ENCODE results near the gene ITGA1.
"Not testable (repeated sequence)": the region's sequence is repeated elsewhere in the genome, so short reads cannot be mapped to it uniquely, and the experiment has no call there.

The ITGA1 gene

DNA sequence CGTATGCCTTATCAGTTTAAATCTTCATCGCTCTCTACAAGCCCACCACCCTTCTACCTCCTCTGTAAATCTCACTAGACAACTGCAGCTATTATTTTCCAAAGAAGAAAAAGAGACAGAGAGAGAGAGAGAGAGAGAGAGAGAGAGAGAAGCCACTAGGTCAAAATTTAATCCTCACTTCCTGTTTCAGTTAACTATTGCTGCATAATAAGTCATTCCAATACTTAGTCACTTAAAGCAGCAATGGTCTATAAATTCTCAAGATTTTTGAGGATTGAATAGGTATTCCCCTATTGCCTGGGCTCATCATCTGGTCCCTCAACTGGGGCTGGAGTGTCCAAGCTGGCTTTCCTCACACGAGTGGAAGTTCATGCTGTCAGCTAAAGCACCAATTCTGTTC, 68.8 kb downstream of the ITGA1 start:
- TF ChIP-seq TAF1 (IDR thresholded peaks at IDR 0.05; ENCODE audit: borderline replicate concordance, low read depth, low read length) (no peak), POLR2AphosphoS5 (IDR thresholded peaks at IDR 0.05; ENCODE audit: low read depth, low read length) (no peak), POLR2A (IDR thresholded peaks at IDR 0.05; ENCODE audit: low read depth, low read length) (no peak)
- DNase-seq (ENCODE audit: insufficient read length) = no peak
- FAIRE-seq = no peak

DNA sequence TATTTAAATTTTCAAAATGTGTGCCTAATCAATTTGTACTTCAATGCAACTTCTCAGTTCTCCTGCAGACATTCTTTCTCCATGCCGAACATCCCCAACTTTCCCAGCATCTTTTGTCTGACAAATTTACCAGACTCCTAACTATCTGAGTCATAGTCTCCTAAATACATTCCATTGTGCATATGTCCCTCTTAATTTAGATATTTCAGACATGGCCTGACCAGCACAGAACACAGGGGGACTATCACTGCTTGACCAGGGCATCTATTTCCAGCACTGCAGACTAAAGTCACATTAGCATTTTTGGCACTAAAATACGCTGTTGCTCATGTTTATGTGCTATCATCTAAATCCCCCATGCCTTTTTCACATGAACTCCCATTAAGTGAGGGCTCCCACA, 71.9 kb downstream of the ITGA1 start:
- FAIRE-seq = no peak
- TF ChIP-seq TAF1 (IDR thresholded peaks at IDR 0.05; ENCODE audit: borderline replicate concordance, low read depth, low read length) (no peak), POLR2A (IDR thresholded peaks at IDR 0.05; ENCODE audit: low read depth, low read length) (no peak), POLR2AphosphoS5 (IDR thresholded peaks at IDR 0.05; ENCODE audit: low read depth, low read length) (no peak)
- DNase-seq (ENCODE audit: insufficient read length) = no peak

DNA sequence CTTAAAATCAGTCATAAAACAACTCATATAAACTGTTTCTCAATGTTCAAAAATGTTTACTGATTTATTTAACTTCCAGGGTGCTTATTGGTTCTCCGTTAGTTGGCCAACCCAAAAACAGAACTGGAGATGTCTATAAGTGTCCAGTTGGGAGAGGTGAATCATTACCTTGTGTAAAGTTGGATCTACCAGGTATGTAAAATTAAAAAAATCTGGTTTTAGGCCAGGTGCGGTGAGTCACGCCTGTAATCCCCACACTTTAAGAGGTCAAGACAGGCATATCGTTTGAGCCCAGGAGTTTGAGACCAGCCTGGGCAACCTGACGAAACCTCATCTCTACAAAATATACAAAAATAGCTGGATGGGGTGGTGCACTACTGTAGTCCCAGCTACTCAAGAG, 73.7 kb downstream of the ITGA1 start:
- TF ChIP-seq TAF1 (IDR thresholded peaks at IDR 0.05; ENCODE audit: borderline replicate concordance, low read depth, low read length) = no peak
- no peak for TF ChIP-seq POLR2A (IDR thresholded peaks at IDR 0.05; ENCODE audit: low read depth, low read length)
- FAIRE-seq (no peak), DNase-seq (ENCODE audit: insufficient read length) (no peak)

DNA sequence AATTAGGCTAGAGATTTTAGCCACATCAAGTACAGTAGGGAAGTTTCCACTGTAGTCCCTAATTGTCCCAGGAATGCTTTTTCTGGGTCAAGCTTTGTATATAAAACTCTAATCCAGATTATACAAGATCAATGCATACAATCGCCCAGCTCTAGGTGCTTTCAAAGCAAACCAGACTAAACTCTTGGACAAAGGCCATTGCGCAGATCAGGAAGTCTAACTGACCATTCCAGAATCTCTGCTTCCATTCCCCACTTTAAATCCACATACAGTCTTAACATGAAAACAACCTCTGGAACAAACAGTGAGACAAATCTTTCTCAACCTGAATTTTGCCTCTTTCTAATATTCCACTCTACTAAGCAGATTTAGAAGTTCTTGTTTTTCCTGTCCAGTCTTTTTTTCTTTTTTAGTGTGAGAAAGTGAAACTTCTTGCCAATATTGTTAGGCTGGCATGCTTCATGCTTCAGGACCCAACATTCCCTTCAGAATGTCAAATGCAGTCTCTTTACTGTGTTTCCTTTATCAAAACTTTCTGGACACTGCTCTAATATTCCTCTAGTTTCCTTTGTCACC, 76.1 kb downstream of the ITGA1 start:
- TF ChIP-seq TAF1 (IDR thresholded peaks at IDR 0.05; ENCODE audit: borderline replicate concordance, low read depth, low read length) (no peak), POLR2A (IDR thresholded peaks at IDR 0.05; ENCODE audit: low read depth, low read length) (no peak)
- DNase-seq (ENCODE audit: insufficient read length) = no peak
- FAIRE-seq = no peak

DNA sequence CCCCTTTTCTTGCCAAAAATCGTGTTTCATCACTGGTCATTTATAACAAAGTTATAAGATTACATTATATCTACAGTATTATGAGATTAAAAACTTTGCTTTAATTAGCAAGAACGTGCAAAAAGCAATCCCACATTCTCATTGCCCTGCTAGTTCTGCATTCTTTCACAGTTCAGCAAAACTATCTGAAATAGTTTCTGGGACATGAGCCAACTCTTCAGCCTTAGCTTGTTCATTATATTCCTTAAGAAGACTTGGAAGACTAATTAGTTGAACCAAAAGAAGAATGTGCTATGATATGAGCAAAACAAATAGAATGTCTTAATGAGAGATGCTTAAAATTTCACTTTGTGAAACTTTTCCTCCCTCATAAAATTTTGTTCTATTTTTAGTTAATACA, 76.7 kb downstream of the ITGA1 start:
- no peak for TF ChIP-seq POLR2A (IDR thresholded peaks at IDR 0.05; ENCODE audit: low read depth, low read length)
- no peak for TF ChIP-seq POLR2AphosphoS5 (IDR thresholded peaks at IDR 0.05; ENCODE audit: low read depth, low read length)
- no peak for TF ChIP-seq TAF1 (IDR thresholded peaks at IDR 0.05; ENCODE audit: borderline replicate concordance, low read depth, low read length)
- FAIRE-seq (no peak), DNase-seq (ENCODE audit: insufficient read length) (no peak)

DNA sequence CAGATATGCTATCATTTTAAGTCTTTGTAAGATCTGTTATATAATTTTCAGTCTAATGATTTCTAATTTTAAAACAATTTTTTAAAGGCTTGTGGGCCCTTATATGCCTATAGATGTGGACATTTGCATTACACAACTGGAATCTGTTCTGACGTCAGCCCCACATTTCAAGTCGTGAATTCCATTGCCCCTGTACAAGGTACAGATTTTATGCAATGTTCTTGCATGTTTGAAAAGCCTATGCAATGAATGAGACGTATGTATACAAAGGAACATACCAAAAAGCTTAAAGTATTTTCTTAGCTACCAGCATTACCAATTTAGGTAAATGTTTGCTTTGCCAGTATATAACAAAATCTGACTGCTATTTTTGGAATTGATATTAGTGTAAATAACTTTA, 77.2 kb downstream of the ITGA1 start:
- DNase-seq (ENCODE audit: insufficient read length) (no peak), FAIRE-seq (no peak)
- TF ChIP-seq POLR2AphosphoS5 (IDR thresholded peaks at IDR 0.05; ENCODE audit: low read depth, low read length) = no peak
- no peak for TF ChIP-seq POLR2A (IDR thresholded peaks at IDR 0.05; ENCODE audit: low read depth, low read length)
- no peak for TF ChIP-seq TAF1 (IDR thresholded peaks at IDR 0.05; ENCODE audit: borderline replicate concordance, low read depth, low read length)

DNA sequence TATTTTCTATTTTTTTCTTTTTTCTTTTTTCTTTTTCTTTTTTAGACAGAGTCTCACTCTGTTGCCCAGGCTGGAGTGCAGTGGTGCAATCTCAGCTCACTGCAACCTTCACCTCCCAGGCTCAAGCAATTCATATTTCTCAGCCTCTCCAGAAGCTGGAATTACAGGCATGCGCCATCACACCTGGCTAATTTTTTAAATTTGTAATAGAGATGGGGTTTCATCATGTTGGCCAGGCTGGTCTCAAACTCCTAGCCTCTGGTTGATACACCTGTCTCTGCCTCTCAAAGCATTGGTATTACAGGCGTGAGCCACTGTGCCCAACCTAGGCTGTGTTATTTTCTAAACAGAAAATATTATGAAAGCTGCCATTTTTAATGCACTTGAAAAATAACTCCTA, 78.3 kb downstream of the ITGA1 start:
- not testable (repeated sequence) for DNase-seq (ENCODE audit: insufficient read length); FAIRE-seq

DNA sequence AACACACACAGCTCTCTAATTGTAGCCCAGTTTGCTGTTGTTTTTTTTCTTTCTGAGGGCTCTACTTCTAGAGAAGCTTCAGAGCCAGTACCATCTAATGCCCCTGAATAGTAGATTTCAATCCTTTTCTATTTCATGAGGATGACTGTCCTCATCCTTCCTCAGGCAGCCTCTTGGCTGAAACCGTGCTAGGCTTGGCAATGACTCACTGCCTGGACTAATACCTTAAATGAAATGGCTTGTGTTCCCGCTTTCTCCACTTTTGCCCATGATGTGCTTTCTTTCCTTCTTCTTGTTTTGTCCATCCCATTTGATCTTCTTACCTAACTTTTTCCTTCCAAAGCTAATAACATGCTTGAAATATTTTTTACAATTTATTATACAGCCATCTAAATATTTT, 80.1 kb downstream of the ITGA1 start:
- TF ChIP-seq TAF1 (IDR thresholded peaks at IDR 0.05; ENCODE audit: borderline replicate concordance, low read depth, low read length) (no peak), POLR2AphosphoS5 (IDR thresholded peaks at IDR 0.05; ENCODE audit: low read depth, low read length) (no peak), POLR2A (IDR thresholded peaks at IDR 0.05; ENCODE audit: low read depth, low read length) (no peak)
- DNase-seq (ENCODE audit: insufficient read length) (no peak), FAIRE-seq (no peak)

DNA sequence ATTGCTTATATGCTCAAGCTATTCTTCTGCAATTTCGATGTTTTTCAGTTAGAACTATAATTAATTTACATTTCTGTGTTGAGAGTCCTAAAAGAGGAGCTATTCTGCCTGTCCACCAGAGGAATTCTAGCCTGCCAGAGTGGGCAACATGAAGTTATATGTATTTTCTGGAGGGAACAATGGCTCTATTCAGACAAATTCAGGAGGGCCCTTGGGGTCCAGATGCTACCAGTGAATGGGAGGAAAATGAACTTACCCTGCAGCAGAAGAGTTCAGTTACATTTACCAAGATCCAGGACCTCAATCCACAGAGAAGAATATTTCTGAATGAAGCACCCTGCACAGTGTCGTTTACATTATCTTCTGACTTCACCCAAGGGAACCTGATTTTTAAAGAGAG, 80.7 kb downstream of the ITGA1 start:
- TF ChIP-seq TAF1 (IDR thresholded peaks at IDR 0.05; ENCODE audit: borderline replicate concordance, low read depth, low read length) (no peak), POLR2A (IDR thresholded peaks at IDR 0.05; ENCODE audit: low read depth, low read length) (no peak), POLR2AphosphoS5 (IDR thresholded peaks at IDR 0.05; ENCODE audit: low read depth, low read length) (no peak)
- FAIRE-seq (no peak), DNase-seq (ENCODE audit: insufficient read length) (no peak)

DNA sequence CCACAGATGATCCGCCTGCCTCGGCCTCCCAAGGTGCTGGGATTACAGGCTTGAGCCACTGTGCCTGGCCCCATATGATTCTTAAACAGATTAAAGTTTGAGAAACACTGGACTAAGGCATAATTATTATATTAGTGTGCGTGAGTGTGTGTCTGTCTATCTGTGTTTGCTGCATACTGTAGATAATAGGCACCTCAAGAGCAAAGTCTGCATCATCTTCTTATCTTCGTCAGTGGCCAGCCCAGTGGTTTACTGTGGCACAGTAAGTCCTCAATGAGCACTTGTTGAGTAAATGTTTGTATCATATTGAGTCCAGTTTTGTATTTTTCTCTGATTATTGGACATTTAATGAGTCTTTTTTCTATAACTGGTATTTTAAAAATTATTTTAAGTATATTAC, 81.7 kb downstream of the ITGA1 start:
- no peak for TF ChIP-seq POLR2A (IDR thresholded peaks at IDR 0.05; ENCODE audit: low read depth, low read length)
- no peak for TF ChIP-seq TAF1 (IDR thresholded peaks at IDR 0.05; ENCODE audit: borderline replicate concordance, low read depth, low read length)
- TF ChIP-seq POLR2AphosphoS5 (IDR thresholded peaks at IDR 0.05; ENCODE audit: low read depth, low read length) = no peak
- DNase-seq (ENCODE audit: insufficient read length) (no peak), FAIRE-seq (no peak)

DNA sequence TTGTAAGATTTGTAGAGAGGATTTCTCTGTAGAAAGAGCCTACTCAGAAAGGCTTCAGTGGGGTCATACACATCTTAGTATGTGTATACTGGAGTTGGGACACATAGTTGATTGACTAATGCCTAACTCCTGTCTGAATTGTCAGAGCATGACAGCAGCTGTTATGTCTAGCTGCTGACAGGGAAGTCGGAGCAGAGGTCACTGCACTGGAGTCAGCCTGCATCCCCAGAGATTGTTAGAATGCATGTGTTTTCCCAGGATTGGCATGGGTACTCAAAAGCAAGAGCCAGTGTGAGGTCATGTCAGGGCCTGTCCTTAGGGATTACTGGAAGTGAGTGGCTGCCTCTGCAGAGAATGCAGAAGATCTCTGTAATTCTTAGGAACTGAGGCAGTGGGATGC, 82.7 kb downstream of the ITGA1 start:
- no peak for DNase-seq (ENCODE audit: insufficient read length)
- FAIRE-seq = no peak
- TF ChIP-seq POLR2A (IDR thresholded peaks at IDR 0.05; ENCODE audit: low read depth, low read length) = no peak

DNA sequence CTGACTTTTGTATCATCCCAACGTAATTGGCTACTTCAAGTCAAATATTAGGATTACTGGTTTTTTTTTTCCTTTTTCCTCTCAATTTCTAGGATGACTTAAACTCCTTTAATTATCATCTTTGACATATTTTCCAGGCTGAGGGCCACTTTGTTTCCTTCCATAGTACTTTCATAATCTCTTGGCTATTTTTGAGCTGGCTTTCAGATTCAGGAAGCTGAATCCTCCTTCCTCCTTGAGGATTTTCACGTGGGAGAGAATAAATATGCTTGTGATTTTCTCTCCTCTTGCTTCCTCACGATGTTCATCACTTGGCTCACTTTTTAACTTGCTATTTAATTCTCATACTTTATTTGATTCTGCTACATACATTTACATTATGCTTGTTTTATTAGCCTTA, 88.1 kb downstream of the ITGA1 start:
- DNase-seq (ENCODE audit: insufficient read length) = no peak
- no peak for TF ChIP-seq POLR2A (IDR thresholded peaks at IDR 0.05; ENCODE audit: low read depth, low read length)
- no peak for TF ChIP-seq TAF1 (IDR thresholded peaks at IDR 0.05; ENCODE audit: borderline replicate concordance, low read depth, low read length)
- TF ChIP-seq POLR2AphosphoS5 (IDR thresholded peaks at IDR 0.05; ENCODE audit: low read depth, low read length) = no peak
- no peak for FAIRE-seq

DNA sequence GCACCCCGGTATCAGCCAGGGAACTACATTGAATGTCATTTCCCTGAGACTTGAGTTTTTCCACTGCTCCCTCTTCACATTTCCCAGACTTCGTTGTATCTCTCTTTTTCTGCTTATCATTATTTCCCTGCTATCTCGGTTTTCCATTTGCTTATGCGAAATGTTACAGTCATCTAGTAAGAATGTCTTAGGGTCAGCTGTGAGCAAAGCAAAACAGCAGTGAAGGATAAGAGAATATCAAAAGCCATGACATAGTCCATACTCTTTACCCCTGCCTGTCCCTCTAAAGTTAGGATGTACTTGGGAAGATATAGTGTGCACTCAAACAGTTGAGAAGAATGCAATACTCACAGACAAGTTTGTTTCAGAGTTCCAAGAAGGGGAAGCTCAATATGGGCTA, 88.7 kb downstream of the ITGA1 start:
- FAIRE-seq = no peak

More for the DNA sequence above, 88.7 kb downstream of the ITGA1 start:
- TF ChIP-seq POLR2AphosphoS5 (IDR thresholded peaks at IDR 0.05; ENCODE audit: low read depth, low read length) = no peak
- no peak for TF ChIP-seq TAF1 (IDR thresholded peaks at IDR 0.05; ENCODE audit: borderline replicate concordance, low read depth, low read length)
- TF ChIP-seq POLR2A (IDR thresholded peaks at IDR 0.05; ENCODE audit: low read depth, low read length) = no peak
- no peak for DNase-seq (ENCODE audit: insufficient read length)
